Left ventricle myocardium inferior (tissue), 1 donor: ENCODE results near the gene NCF4. TPM values are rescaled to one million over a fixed set of nuclear protein-coding genes. Genes with fewer than 3 reads are reported as not detected.

ENCODE experiments used
- DNase-seq: peaks from one replicate; pipeline ENCODE4 v3.0.0-alpha.2; 2020
- H3K27ac ChIP-seq: fragments of 200-600 bp; replicated peaks from 2 replicates; pipeline ENCODE4 v1.8.0; 2021
- H3K27me3 ChIP-seq: fragments of 200-600 bp; 2 replicates; pipeline ENCODE4 v1.8.0; 2021; ENCODE audit warnings: low read depth
- H3K36me3 ChIP-seq: fragments of 200-600 bp; 2 replicates; pipeline ENCODE4 v1.8.0; 2021
- H3K4me1 ChIP-seq: fragments of 200-600 bp; 2 replicates; pipeline ENCODE4 v1.8.0; 2021
- H3K4me3 ChIP-seq: fragments of 200-600 bp; 2 replicates; pipeline ENCODE4 v1.8.0; 2021; ENCODE audit warnings: mild to moderate bottlenecking, moderate library complexity
- H3K9me3 ChIP-seq: fragments of 200-600 bp; replicated peaks from 2 replicates; pipeline ENCODE4 v1.8.0; 2021
- CTCF ChIP-seq: fragments of 200-600 bp; IDR thresholded peaks from 2 replicates; pipeline ENCODE4 v1.8.0; 2021; ENCODE audit warnings: antibody characterized with exemption, mild to moderate bottlenecking, borderline replicate concordance
- intact Hi-C: fragments of 100-400 bp; cut with micrococcal nuclease; formaldehyde crosslinking; loops from one replicate; pipeline ENCODE4 v1.11.0; 2022
- total RNA-seq: library from RNA; stranded (reverse); fragmentation: NEBNext Ultra II Directional; extraction: Animal tissue kit (Norgen Biotek cat#: 25700); gene quantifications from one replicate; pipeline ENCODE4 v1.2.1, GENCODE V29; 2021
- donor health status: DM: no; HTN: yes; CAD: no; lungs with severe emphysema.

The NCF4 gene
- total RNA-seq, 1 donor from 2014 or later: 5.5 TPM

DNA sequence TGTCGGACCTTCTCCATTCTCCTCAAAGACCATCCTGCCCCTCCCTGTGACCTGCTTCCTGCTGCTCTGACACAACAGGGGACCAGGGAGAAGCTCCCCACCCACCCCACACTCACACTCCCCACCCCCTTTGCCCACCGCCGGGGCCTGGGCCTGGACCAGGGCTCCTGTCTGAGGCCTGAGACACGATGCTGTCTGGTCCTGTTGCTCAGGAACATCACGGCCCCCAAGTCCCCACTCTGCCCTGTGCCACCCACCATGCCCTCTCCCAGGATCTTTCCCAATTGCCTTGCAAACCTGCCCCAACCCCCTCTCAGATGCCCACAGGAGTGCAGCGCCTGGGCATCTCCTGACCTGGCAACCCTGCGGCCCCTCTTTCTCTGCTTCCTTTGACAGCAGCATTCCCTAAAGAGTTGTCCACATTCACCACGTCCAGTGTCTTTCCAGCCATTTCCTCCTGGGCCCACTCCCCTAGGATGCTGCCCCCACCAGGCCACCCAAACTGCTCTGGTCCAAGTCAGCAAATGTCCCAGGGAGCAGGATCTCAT, 63.4 kb downstream of the NCF4 start:
- H3K4me1 ChIP-seq: peaks cover 3% of the 10 kb centered on the region
- no peak for TF ChIP-seq CTCF
- no peak overlapping the region for H3K4me3 ChIP-seq
- H3K27me3 ChIP-seq: peaks cover 79% of the 10 kb centered on the region
- no peaks in the 10 kb centered on the region for H3K36me3 ChIP-seq
- intact Hi-C loops: no loop called here
- H3K9me3 ChIP-seq: peaks cover under 1% of the 10 kb centered on the region
- no peak overlapping the region for H3K27ac ChIP-seq
- no peak for DNase-seq

GRCh38 chr22:36925388-36926290, 64.8 kb downstream of the NCF4 start:
- intact Hi-C loops: no loop called here
- no peak overlapping the region for H3K4me3 ChIP-seq
- no peak overlapping the region for H3K27ac ChIP-seq
- H3K9me3 ChIP-seq: no peaks in the 10 kb centered on the region
- no peak for DNase-seq
- H3K27me3 ChIP-seq: peaks cover 89% of the 10 kb centered on the region
- TF ChIP-seq CTCF: no peak
- H3K4me1 ChIP-seq: peaks cover 3% of the 10 kb centered on the region
- H3K36me3 ChIP-seq: no peaks in the 10 kb centered on the region

- Histone ChIP-seq H3K4me3 (no peak overlapping the region), H3K27me3 (peaks cover 89% of the 10 kb centered on the region), H3K36me3 (no peaks in the 10 kb centered on the region), H3K4me1 (peaks cover 3% of the 10 kb centered on the region), H3K9me3 (no peaks in the 10 kb centered on the region), H3K27ac (no peak overlapping the region)
- intact Hi-C loops: no loop called here
- DNase-seq: no peak
- no peak for TF ChIP-seq CTCF
These were observed 65.5 kb downstream of the NCF4 start for GRCh38 chr22:36926309-36926708.

- Histone ChIP-seq H3K9me3 (no peaks in the 10 kb centered on the region), H3K27me3 (peaks cover 84% of the 10 kb centered on the region), H3K36me3 (no peaks in the 10 kb centered on the region), H3K27ac (no peak overlapping the region), H3K4me3 (no peak overlapping the region), H3K4me1 (peaks cover 3% of the 10 kb centered on the region)
- no peak for DNase-seq
- intact Hi-C loops: no loop called here
- no peak for TF ChIP-seq CTCF
These were observed 66.1 kb downstream of the NCF4 start for GRCh38 chr22:36926721-36927435.

Other genes with a start within 250 kb of the NCF4 start
- not detected for gene CACNG2, start 157.3 kb upstream of the NCF4 start, total RNA-seq
- gene IFT27, start 84.9 kb upstream of the NCF4 start, total RNA-seq: 31.2 TPM
- not detected for gene PVALB, start 44.0 kb upstream of the NCF4 start, total RNA-seq
- 2.8 TPM for gene CSF2RB, start 52.6 kb downstream of the NCF4 start, total RNA-seq
- 39.8 TPM for gene TST, start 158.4 kb downstream of the NCF4 start, total RNA-seq
- 58.3 TPM for gene MPST, start 158.7 kb downstream of the NCF4 start, total RNA-seq
- gene KCTD17, start 190.7 kb downstream of the NCF4 start, total RNA-seq: 14.3 TPM
- gene TMPRSS6, start 248.7 kb downstream of the NCF4 start, total RNA-seq: not detected